Ovary (tissue), 9 donors: ENCODE measurements around the gene PTCH2. TPM values are rescaled to one million over a fixed set of nuclear protein-coding genes. Genes with fewer than 3 reads are reported as not detected.
"Not testable (repeated sequence)": the region's sequence is repeated elsewhere in the genome, so short reads cannot be mapped to it uniquely, and the experiment has no call there.

Experiments used
- DNase-seq, 5 donors: peaks; one replicate each; pipeline ENCODE4 v3.0.0-alpha.2; 2019 to 2020
- H3K27ac ChIP-seq, 2 donors: fragments of 200-600 bp; one replicate each; pipeline versions ENCODE4 v1.5.1 to v1.8.0; 2019 to 2022
- H3K27me3 ChIP-seq: fragments of 200-600 bp; one replicate; pipeline ENCODE4 v1.8.0; 2022
- H3K36me3 ChIP-seq: fragments of 200-600 bp; sonication (generic); one replicate; pipeline ENCODE4 v1.5.1; 2019
- H3K4me1 ChIP-seq: one replicate; pipeline ENCODE4 v1.8.1; 2013; ENCODE audit warnings: mild to moderate bottlenecking, moderate library complexity; ENCODE audit not compliant: insufficient read depth
- H3K4me3 ChIP-seq: fragments of 200-600 bp; sonication (generic); one replicate; pipeline ENCODE4 v1.5.1; 2017
- H3K9me3 ChIP-seq, 2 donors: fragments of 200-600 bp in 1 of 2; sonication (generic) in 1 of 2; one replicate each; pipeline versions ENCODE4 v1.5.1 to v1.8.1; 2013 to 2019; ENCODE audit warnings: mild to moderate bottlenecking in 1 of 2, moderate library complexity in 1 of 2
- CTCF ChIP-seq, 3 donors: fragments of 450-650 bp in 2 of 3; fragments of 200-600 bp in 1 of 3; IDR thresholded peaks; one replicate each; pipeline versions ENCODE4 v1.5.1 to v1.8.0; 2016 to 2022; ENCODE audit warnings: antibody characterized with exemption in 3 of 3, mild to moderate bottlenecking in 1 of 3
- EP300 ChIP-seq: sonication (generic); formaldehyde crosslinking; IDR thresholded peaks from one replicate; pipeline ENCODE4 v1.6.1; 2017; ENCODE audit warnings: antibody characterized with exemption
- POLR2A ChIP-seq: fragments of 450-650 bp; IDR thresholded peaks from one replicate; pipeline ENCODE4 v1.6.1; 2017; ENCODE audit warnings: antibody characterized with exemption, mild to moderate bottlenecking, moderate library complexity
- WGBS, 3 donors: extraction: QIAGEN DNeasy Blood & Tissue Kit in 1 of 3; methylation state at CpG; one replicate each; pipeline versions ENCODE4 v1.1.5 to v1.1.7; 2013 to 2017; 5-methylcytosine and 5-hydroxymethylcytosine counted together
- intact Hi-C, 4 donors: fragments of 100-400 bp; cut with DNase I; formaldehyde crosslinking; loops; one replicate each; pipeline versions ENCODE4 v1.11.0 to v1.15.1; 2022 to 2023
- polyA plus RNA-seq, 2 donors: library from polyadenylated mRNA; stranded (reverse); fragments of 200-250 nt in 1 of 2; fragments of 350-450 nt in 1 of 2; fragmentation: Illumina TruSeq in 1 of 2; extraction: RNeasy Lipid Tissue Mini Kit (QIAGEN cat#74804) in 1 of 2; gene quantifications; one replicate each; pipeline ENCODE4 v1.2.3, GENCODE V29; 2013 to 2014
- total RNA-seq, 7 donors: library from RNA; depleted of rRNA in 2 of 7; stranded (reverse); fragments of >200 nt in 2 of 7; fragmentation: NEBNext Ultra II Directional in 3 of 7; extraction: Animal tissue kit (Norgen Biotek cat#: 25700) in 3 of 7; gene quantifications; one replicate each; pipeline versions ENCODE4 v1.1.0 to v1.2.4, GENCODE V29; 2016 to 2023
- donor health status: DM: no; HTN: no; CAD: no; lungs with moderate emphysema.
- donor health status: DM: no; HTN: no; CAD: no.
- donor health status: Bipolar disorder and iron deficiency.
- donor health status: DM: yes; HTN: yes; CAD: no.
- donor health status: DM: no; HTN: no; CAD: no.
- donor health status: DM: yes; HTN: yes; CAD: no.

PTCH2 gene
- total and polyA plus RNA-seq, 9 donors = 1.8 to 21.2 (median 10.7) TPM

GRCh38 chr1:44828003-44828651 is 14.9 kb downstream of the PTCH2 start:
- no peak overlapping the region for H3K4me3 ChIP-seq
- 89 to 92% (median 92%) methylated on average over 21 of the region's 21 CpGs for WGBS, 3 donors
- H3K27ac ChIP-seq = no peak overlapping the region
- peak in 2 of 5 donors; percentile 24 to 38 for DNase-seq
- no peaks in the 10 kb centered on the region for H3K36me3 ChIP-seq
- H3K27me3 ChIP-seq = no peaks in the 10 kb centered on the region
- no peaks in the 10 kb centered on the region for H3K9me3 ChIP-seq
- TF ChIP-seq EP300 (no peak), CTCF (IDR thresholded peaks at IDR 0.05) (no peak), POLR2A (no peak)
- no peaks in the 10 kb centered on the region for H3K4me1 ChIP-seq
- intact Hi-C loops = no loop called here

- Histone ChIP-seq H3K27ac (peak overlapping the region in 1 of 2 donors; percentile 15), H3K36me3 (no peaks in the 10 kb centered on the region), H3K27me3 (no peaks in the 10 kb centered on the region), H3K4me3 (no peak overlapping the region), H3K9me3 (no peaks in the 10 kb centered on the region), H3K4me1 (no peaks in the 10 kb centered on the region)
- intact Hi-C loops = no loop called here
- 83 to 88% (median 85%) methylated on average over 28 of the region's 28 CpGs for WGBS, 3 donors
- peak in 2 of 5 donors; percentile 40 to 44 for DNase-seq
- TF ChIP-seq CTCF (IDR thresholded peaks at IDR 0.05) (no peak), EP300 (no peak), POLR2A (no peak)
These were observed 15.7 kb downstream of the PTCH2 start for GRCh38 chr1:44827197-44828002.

GRCh38 chr1:44826375-44827196 is 16.5 kb downstream of the PTCH2 start:
- no peaks in the 10 kb centered on the region for H3K36me3 ChIP-seq
- TF ChIP-seq CTCF (IDR thresholded peaks at IDR 0.05) (no peak), EP300 (no peak), POLR2A (no peak)
- H3K4me1 ChIP-seq = no peaks in the 10 kb centered on the region
- peak in 3 of 5 donors; percentile 33 to 54 (median 49) for DNase-seq
- WGBS, 3 donors = 50 to 64% (median 57%) methylated on average over 24 of the region's 24 CpGs
- no peaks in the 10 kb centered on the region for H3K27me3 ChIP-seq
- intact Hi-C loops = no loop called here
- H3K4me3 ChIP-seq = no peak overlapping the region
- no peaks in the 10 kb centered on the region for H3K9me3 ChIP-seq
- H3K27ac ChIP-seq = peak overlapping the region; percentile 15 to 19

- intact Hi-C loops = loop anchor here in 1 of 4 donors (5.0 kb wide), 1 partner anchor 37 kb away; the partner anchor contains the start of gene BEST4
- 92 to 95% (median 94%) methylated on average over 6 of the region's 6 CpGs for WGBS, 3 donors
- H3K9me3 ChIP-seq, H3K27me3 ChIP-seq, H3K4me1 ChIP-seq, H3K36me3 ChIP-seq, H3K4me3 ChIP-seq, H3K27ac ChIP-seq: not testable (repeated sequence)
- DNase-seq = peak in 2 of 5 donors; percentile 4 to 18
These were observed 18.7 kb downstream of the PTCH2 start for GRCh38 chr1:44824392-44824791.
